Astrocyte (in vitro differentiated cells and primary cell): ENCODE data around the gene MZT1.

Experiments
- CTCF ChIP-seq: IDR thresholded peaks from 2 replicates; pipeline ENCODE4 v1.5.1; 2011; ENCODE audit warnings: low read depth, mild to moderate bottlenecking, inconsistent platforms, low read length, moderate library complexity; ENCODE audit not compliant: insufficient read depth
- EZH2 ChIP-seq: IDR thresholded peaks from 2 replicates; pipeline ENCODE4 v1.6.1; 2012; ENCODE audit warnings: mild to moderate bottlenecking, low read length, inconsistent platforms; ENCODE audit not compliant: insufficient read depth

DNA sequence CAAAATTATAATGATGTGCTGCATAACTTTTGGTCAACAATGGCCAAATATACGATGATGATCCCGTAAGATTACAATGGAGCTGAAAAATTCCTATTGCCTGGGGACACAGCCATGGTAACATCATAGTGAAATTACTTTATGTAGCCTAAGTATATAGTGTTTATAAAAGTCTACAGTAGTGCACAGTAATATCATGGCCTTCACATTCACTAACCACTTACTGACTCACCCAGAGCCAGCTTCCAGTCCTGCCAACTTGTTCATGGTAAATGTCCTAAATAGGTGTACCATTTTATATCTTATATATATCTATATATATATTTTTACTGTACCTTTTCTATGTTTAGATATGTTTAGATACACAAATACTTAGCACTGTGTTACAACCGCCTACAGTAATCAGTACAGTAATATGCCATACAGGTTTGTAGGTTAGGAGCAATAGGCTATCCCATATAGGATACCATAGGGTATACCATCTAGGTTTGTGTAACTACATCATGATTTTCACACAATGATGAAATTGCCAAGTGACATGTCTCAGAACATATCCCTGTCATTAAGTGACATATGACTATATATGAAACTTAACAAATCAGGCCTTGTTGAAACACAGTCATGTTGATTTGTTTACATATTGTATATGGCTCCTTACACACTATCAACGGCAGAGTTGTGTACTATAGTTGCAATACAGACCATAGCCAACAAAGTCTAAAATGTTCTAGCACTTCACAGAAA, 30.5 kb upstream of the MZT1 start:
- TF ChIP-seq CTCF, result no peak
- TF ChIP-seq EZH2, result no peak
